Right atrium auricular region (tissue), 2 donors: ENCODE data around the gene AKAP9. TPM values are rescaled to one million over a fixed set of nuclear protein-coding genes. Genes with fewer than 3 reads are reported as not detected.

ENCODE experiments used
- DNase-seq: peaks from one replicate; pipeline ENCODE4 v3.0.0-alpha.2; 2019; ENCODE audit warnings: low spot score
- H3K27ac ChIP-seq, 2 donors: fragments of 200-600 bp; sonication (generic); 1 replicate in 1 of 2; 2 replicates in 1 of 2; pipeline ENCODE4 v1.5.1; 2016 to 2019
- H3K27me3 ChIP-seq, 2 donors: fragments of 200-600 bp; sonication (generic); one replicate each; pipeline versions ENCODE4 v1.5.1 to v1.6.0; 2017 to 2019
- H3K36me3 ChIP-seq: fragments of 200-600 bp; sonication (generic); one replicate; pipeline ENCODE4 v1.5.1; 2016
- H3K4me1 ChIP-seq, 2 donors: fragments of 200-600 bp; sonication (generic); one replicate each; pipeline versions ENCODE4 v1.5.1 to v1.6.0; 2017 to 2019
- H3K4me3 ChIP-seq, 2 donors: fragments of 200-600 bp; sonication (generic); 1 replicate in 1 of 2; 2 replicates in 1 of 2; pipeline ENCODE4 v1.5.1; 2017 to 2019; ENCODE audit warnings: mild to moderate bottlenecking in 1 of 2, moderate library complexity in 1 of 2
- H3K9me3 ChIP-seq, 2 donors: fragments of 200-600 bp; sonication (generic); one replicate each; pipeline ENCODE4 v1.5.1; 2019
- total RNA-seq, 2 donors: library from RNA; depleted of rRNA; stranded (reverse); fragments of >200 nt; gene quantifications; one replicate each; pipeline ENCODE4 v1.1.0, GENCODE V29; 2016
- TF ChIP-seq, protein P1 (sequence below), 2 donors: fragments of 200-600 bp; sonication (generic); IDR thresholded peaks; one replicate each; pipeline ENCODE4 v1.5.1; 2019; ENCODE audit warnings: antibody characterized with exemption in 2 of 2

Gene AKAP9
- total RNA-seq, 2 donors from 2014 or later = 28.5 to 41.8 TPM

- no peaks in the 10 kb centered on the region for H3K9me3 ChIP-seq
- H3K27me3 ChIP-seq = no peaks in the 10 kb centered on the region
- peak overlapping the region; percentile 95 to 97 for H3K27ac ChIP-seq
- H3K4me1 ChIP-seq = peaks cover 0 to 25% of the 10 kb centered on the region in 2 donors
- DNase-seq = no peak
- H3K36me3 ChIP-seq = peaks cover 10% of the 10 kb centered on the region
- peak overlapping the region; percentile 79 to 99 for H3K4me3 ChIP-seq
- TF ChIP-seq, protein P1, sequence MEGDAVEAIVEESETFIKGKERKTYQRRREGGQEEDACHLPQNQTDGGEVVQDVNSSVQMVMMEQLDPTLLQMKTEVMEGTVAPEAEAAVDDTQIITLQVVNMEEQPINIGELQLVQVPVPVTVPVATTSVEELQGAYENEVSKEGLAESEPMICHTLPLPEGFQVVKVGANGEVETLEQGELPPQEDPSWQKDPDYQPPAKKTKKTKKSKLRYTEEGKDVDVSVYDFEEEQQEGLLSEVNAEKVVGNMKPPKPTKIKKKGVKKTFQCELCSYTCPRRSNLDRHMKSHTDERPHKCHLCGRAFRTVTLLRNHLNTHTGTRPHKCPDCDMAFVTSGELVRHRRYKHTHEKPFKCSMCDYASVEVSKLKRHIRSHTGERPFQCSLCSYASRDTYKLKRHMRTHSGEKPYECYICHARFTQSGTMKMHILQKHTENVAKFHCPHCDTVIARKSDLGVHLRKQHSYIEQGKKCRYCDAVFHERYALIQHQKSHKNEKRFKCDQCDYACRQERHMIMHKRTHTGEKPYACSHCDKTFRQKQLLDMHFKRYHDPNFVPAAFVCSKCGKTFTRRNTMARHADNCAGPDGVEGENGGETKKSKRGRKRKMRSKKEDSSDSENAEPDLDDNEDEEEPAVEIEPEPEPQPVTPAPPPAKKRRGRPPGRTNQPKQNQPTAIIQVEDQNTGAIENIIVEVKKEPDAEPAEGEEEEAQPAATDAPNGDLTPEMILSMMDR (IDR thresholded peaks at IDR 0.05) = no peak
These were observed 192.6 kb downstream of the AKAP9 start for GRCh38 chr7:92133133-92133736.

DNA sequence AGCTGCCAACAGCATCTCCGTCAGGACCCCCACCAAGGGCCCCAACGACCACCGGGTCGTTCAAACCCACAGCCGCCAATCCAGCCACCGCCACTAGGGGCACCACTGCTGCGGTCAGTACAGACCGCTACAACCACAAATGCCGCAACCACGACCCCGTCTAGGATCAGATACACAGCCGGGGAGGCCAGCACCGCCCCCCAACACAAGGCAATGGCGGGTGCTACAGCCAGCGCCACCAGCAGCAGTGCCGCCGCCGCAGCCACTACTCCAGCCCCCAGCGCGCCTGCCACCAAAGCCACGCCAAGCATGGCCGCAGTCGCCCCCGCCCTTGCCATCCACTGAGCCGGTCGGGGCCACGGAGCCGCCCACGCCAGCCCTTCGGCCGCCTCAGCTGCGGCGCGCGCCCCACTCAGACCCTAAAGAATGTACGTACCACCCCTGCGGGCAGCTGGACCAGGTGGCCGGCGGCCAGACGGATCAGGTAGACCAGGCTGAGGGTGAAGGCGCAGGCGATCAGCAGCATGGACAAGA, 193.1 kb downstream of the AKAP9 start:
- peak; percentile 77 for DNase-seq
- Histone ChIP-seq H3K27ac (peak overlapping the region; percentile 95 to 97), H3K4me3 (peak overlapping the region; percentile 79 to 99), H3K27me3 (no peaks in the 10 kb centered on the region), H3K4me1 (peaks cover 0 to 25% of the 10 kb centered on the region in 2 donors), H3K36me3 (peaks cover 4% of the 10 kb centered on the region), H3K9me3 (no peaks in the 10 kb centered on the region)
- TF ChIP-seq, protein P1 (IDR thresholded peaks at IDR 0.05) = peak; percentile 85 to 93

GRCh38 chr7:92134271-92135051, 193.8 kb downstream of the AKAP9 start, which contains the start of gene CYP51A1:
Gene CYP51A1, minus strand, starts transcription at chr7:92134477. Its CDS starts 113 bp downstream, at chr7:92134364.
- Histone ChIP-seq H3K4me3 (peak within 1 kb of the TSS; percentile 79 to 99), H3K9me3 (no peaks in the 10 kb centered on the region), H3K36me3 (no peaks in the 10 kb centered on the region), H3K27ac (peak within 1 kb of the TSS; percentile 95 to 97), H3K27me3 (no peaks in the 10 kb centered on the region), H3K4me1 (peaks cover 0 to 25% of the 10 kb centered on the region in 2 donors)
- peak; percentile 94 for DNase-seq
- TF ChIP-seq, protein P1 (IDR thresholded peaks at IDR 0.05) = peak in 1 of 2 donors; percentile 28

DNA sequence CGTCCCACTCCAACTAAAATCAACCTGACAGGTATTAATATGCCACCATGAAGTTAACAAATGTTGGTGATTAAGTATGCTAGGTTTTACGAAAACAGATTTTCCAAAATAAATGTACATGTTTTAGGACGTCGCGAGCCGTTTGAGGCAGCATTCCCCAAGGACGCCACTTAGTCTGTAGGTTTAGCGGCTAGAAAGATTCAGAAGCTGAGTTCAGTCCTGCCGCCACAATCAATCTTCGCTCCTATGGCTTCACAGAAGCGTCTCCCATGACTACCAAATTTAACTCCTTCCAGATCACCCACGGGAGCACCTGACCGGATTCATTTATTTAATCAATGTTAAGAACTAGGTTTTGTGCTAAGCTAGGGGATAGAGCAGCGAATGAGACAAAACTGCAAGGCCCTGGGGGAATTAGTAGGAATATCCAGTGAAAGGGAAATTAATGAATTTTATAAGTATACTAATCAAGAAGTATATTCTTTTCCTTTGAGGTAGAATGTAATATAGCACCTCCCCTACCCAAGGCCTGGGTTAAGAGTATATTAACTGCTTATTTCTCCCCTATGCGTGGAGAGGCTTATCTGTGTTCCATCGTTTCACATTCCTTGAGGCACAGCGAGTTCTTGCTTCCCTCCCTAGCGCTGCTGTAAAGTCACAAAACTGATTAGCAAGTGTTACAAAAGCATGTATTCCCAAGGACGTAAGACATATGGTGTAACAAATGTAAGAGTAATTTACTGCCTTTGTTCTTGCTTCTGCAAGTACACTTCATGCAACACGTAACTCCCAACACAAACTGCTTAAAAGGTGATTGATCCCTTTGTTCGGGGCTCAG, 194.6 kb downstream of the AKAP9 start:
- DNase-seq = no peak
- no peaks in the 10 kb centered on the region for H3K27me3 ChIP-seq
- peak overlapping the region; percentile 95 to 97 for H3K27ac ChIP-seq
- H3K4me1 ChIP-seq = peaks cover 0 to 25% of the 10 kb centered on the region in 2 donors
- no peaks in the 10 kb centered on the region for H3K9me3 ChIP-seq
- H3K36me3 ChIP-seq = no peaks in the 10 kb centered on the region
- H3K4me3 ChIP-seq = peak overlapping the region; percentile 79 to 99
- TF ChIP-seq, protein P1 (IDR thresholded peaks at IDR 0.05) = no peak

GRCh38 chr7:92137557-92137956, 196.9 kb downstream of the AKAP9 start:
- Histone ChIP-seq H3K27ac (no peak overlapping the region), H3K36me3 (no peaks in the 10 kb centered on the region), H3K4me3 (no peak overlapping the region), H3K4me1 (peaks cover 0 to 18% of the 10 kb centered on the region in 2 donors), H3K27me3 (no peaks in the 10 kb centered on the region), H3K9me3 (no peaks in the 10 kb centered on the region)
- DNase-seq = no peak
- TF ChIP-seq, protein P1 (IDR thresholded peaks at IDR 0.05) = no peak
